ENCODE results near the gene PBXIP1. TPM values are rescaled to one million over a fixed set of nuclear protein-coding genes. Genes with fewer than 3 reads are reported as not detected.

Gene PBXIP1
- total RNA-seq, 1 experiment from 2014 or later = 21.6 TPM

DNA sequence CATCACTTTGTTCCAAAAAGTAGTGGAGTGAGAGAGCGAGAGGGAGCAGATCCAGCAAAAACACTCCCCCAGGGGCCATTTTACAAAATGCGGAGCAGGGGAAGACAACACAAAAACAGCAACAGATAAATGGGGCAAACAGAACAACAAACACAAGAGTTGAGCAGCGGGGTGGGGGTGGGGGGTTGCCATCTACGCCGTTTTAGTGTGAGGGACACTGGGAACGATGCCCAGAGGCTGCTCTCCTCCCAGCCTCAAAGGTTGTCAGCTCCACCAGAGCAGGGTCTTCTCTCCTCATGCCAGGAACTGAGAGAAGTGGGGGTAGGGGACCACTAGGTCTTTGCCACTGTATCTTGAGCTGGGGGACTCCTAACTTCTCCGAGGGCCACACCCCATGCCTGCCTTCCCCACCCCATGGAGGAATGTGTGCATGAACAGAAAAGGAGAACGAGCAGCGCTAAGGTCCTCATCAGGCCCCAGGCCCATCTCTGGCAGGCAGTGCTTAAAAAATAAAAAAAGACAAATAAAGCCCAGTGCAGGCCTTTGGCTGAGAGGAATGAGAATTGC is 1.3 kb upstream of the PBXIP1 start:
- H3K9me3 ChIP-seq (ENCODE audit: control insufficient read depth, low read depth, low read length) = no peaks in the 10 kb centered on the region
- H3K14ac ChIP-seq (ENCODE audit: insufficient read depth, low read length) = no peak overlapping the region
- H3K18ac ChIP-seq (ENCODE audit: insufficient read length, low read depth, low read length) = no peak overlapping the region
- no peak overlapping the region for H4K91ac ChIP-seq (ENCODE audit: insufficient read length, low read depth, low read length)
- H3T11ph ChIP-seq (ENCODE audit: low read length) = no peak overlapping the region
- no peak overlapping the region for H4K5ac ChIP-seq (ENCODE audit: insufficient read length, low read depth, low read length)
- peaks cover 6% of the 10 kb centered on the region; the same call in 1 of the 2 replicates for H3K4me1 ChIP-seq (ENCODE audit: insufficient read depth, low read length)
- H2BK12ac ChIP-seq (ENCODE audit: insufficient read length, low read depth, low read length) = no peak overlapping the region
- H3K9ac ChIP-seq (ENCODE audit: extremely low read depth, insufficient read length, low read length) = no peak overlapping the region
- peaks cover 16% of the 10 kb centered on the region for H3K23me2 ChIP-seq (ENCODE audit: insufficient read length, low read depth, low read length, poor library complexity, severe bottlenecking)
- H3K56ac ChIP-seq (ENCODE audit: insufficient read length, low read depth, low read length) = no peak overlapping the region
- no peak overlapping the region for H4K8ac ChIP-seq (replicated peaks; ENCODE audit: insufficient read length, low read depth, low read length)
- H2BK15ac ChIP-seq (ENCODE audit: low read depth, low read length) = no peak overlapping the region
- Mint-ChIP-seq H3K9me3 (no peaks in the 10 kb centered on the region), H3K4me3 (peak overlapping the region; percentile 83 to 97), H3K27me3 (ENCODE audit: low read depth) (no peaks in the 10 kb centered on the region), H3K27ac (peak overlapping the region in 2 of 3 experiments; percentile 98 to 99; a peak in 3 of 7 replicates), H3K36me3 (ENCODE audit: insufficient read depth in 1 of 3, low read depth in 3 of 3) (peaks cover 8 to 28% (median 23%) of the 10 kb centered on the region in 3 experiments; a peak in 6 of 7 replicates), H3K4me1 (peaks cover 56 to 68% of the 10 kb centered on the region in 2 experiments)
- no CpG with 5 or more reads among the region's 9 CpGs for WGBS (ENCODE audit: extremely low coverage, insufficient read length, low lambda C conversion rate)
- TF ChIP-seq, protein P1, sequence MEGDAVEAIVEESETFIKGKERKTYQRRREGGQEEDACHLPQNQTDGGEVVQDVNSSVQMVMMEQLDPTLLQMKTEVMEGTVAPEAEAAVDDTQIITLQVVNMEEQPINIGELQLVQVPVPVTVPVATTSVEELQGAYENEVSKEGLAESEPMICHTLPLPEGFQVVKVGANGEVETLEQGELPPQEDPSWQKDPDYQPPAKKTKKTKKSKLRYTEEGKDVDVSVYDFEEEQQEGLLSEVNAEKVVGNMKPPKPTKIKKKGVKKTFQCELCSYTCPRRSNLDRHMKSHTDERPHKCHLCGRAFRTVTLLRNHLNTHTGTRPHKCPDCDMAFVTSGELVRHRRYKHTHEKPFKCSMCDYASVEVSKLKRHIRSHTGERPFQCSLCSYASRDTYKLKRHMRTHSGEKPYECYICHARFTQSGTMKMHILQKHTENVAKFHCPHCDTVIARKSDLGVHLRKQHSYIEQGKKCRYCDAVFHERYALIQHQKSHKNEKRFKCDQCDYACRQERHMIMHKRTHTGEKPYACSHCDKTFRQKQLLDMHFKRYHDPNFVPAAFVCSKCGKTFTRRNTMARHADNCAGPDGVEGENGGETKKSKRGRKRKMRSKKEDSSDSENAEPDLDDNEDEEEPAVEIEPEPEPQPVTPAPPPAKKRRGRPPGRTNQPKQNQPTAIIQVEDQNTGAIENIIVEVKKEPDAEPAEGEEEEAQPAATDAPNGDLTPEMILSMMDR (conservative IDR thresholded peaks at IDR 0.05) = no peak
- no peak overlapping the region for H2AK5ac ChIP-seq (ENCODE audit: insufficient read length, low read length)
- no peak overlapping the region for H2BK5ac ChIP-seq (ENCODE audit: insufficient read length, low read length)
- H2BK120ac ChIP-seq (ENCODE audit: low read depth, low read length, poor library complexity, severe bottlenecking) = no peak overlapping the region
- H3K23ac ChIP-seq (ENCODE audit: insufficient read length, low read depth, low read length) = no peak overlapping the region
- H4K20me1 ChIP-seq (ENCODE audit: control insufficient read depth, insufficient read depth, insufficient read length) = no peaks in the 10 kb centered on the region
- no peak overlapping the region for H3K4me2 ChIP-seq (ENCODE audit: insufficient read depth, insufficient read length, low read length)
- H3K27ac ChIP-seq (ENCODE audit: insufficient read length, low read depth, low read length) = no peak overlapping the region
- H2AFZ ChIP-seq (ENCODE audit: low read length) = no peak overlapping the region
- H3K27me3 ChIP-seq (ENCODE audit: insufficient read depth, low read length) = no peaks in the 10 kb centered on the region
- DNase-seq = no peak
- no peaks in the 10 kb centered on the region for H3K79me1 ChIP-seq (ENCODE audit: insufficient read depth, low read depth, low read length, poor library complexity, severe bottlenecking)
- H2BK20ac ChIP-seq (ENCODE audit: low read depth, low read length, poor library complexity, severe bottlenecking) = no peak overlapping the region
- no peak overlapping the region for H3K4ac ChIP-seq (ENCODE audit: low read depth, low read length)
- H3K79me2 ChIP-seq (ENCODE audit: insufficient read depth, low read length) = no peaks in the 10 kb centered on the region; the same call in 1 of the 2 replicates

Measured in H9 (cell line).